OCI-LY7 (cell line): ENCODE measurements around the gene ICAM5. TPM values are rescaled to one million over a fixed set of nuclear protein-coding genes. Genes with fewer than 3 reads are reported as not detected.

Experiments used
- BruUV-seq: library from RNA; stranded (reverse); fragments of 400-500 nt; replicated peaks from 2 replicates; lab custom pipeline; 2021; lab: Mats Ljungman, UMichigan
- CTCF ChIA-PET: fragments of 300-600 bp; sonication (Branson Sonifier 250); formaldehyde crosslinking; loops from one replicate; lab custom pipeline; 2022; ENCODE audit warnings: antibody characterized with exemption; ENCODE audit not compliant: unreplicated experiment; lab: Charles Lee
- POLR2A ChIA-PET: fragments of 300-600 bp; sonication (Branson Sonifier 250); formaldehyde crosslinking; loops from one replicate; lab custom pipeline; 2022; ENCODE audit warnings: antibody characterized with exemption; lab: Charles Lee
- DNase-seq: peaks from one replicate; pipeline ENCODE4 v3.0.0-alpha.2; 2015; ENCODE audit warnings: low spot score
- H2AFZ ChIP-seq: fragments of 200-600 bp; sonication (generic), shearing (Covaris generic); 2 replicates; pipeline ENCODE4 v1.6.1; 2014; ENCODE audit warnings: mild to moderate bottlenecking, antibody characterized with exemption, low read length, moderate library complexity
- H3K27ac ChIP-seq: fragments of 200-600 bp; sonication (generic); 2 replicates; pipeline ENCODE4 v1.5.1; 2014; ENCODE audit warnings: mixed run types, low read depth, mild to moderate bottlenecking, moderate library complexity, low read length, inconsistent platforms; ENCODE audit not compliant: poor library complexity, severe bottlenecking
- H3K36me3 ChIP-seq: fragments of 200-600 bp; sonication (generic); 2 replicates; pipeline ENCODE4 v1.6.1; 2014; ENCODE audit warnings: mild to moderate bottlenecking, antibody characterized with exemption, low read length, moderate library complexity, mixed read lengths; ENCODE audit not compliant: insufficient read depth
- H3K4me1 ChIP-seq: fragments of 200-600 bp; sonication (generic); 2 replicates; pipeline ENCODE4 v1.5.1; 2014; ENCODE audit warnings: mild to moderate bottlenecking, low read length; ENCODE audit not compliant: insufficient read depth, poor library complexity, severe bottlenecking
- H3K4me2 ChIP-seq: fragments of 200-600 bp; sonication (generic); 2 replicates; pipeline ENCODE4 v1.6.1; 2014; ENCODE audit warnings: mild to moderate bottlenecking, low read length
- H3K4me3 ChIP-seq: fragments of 200-600 bp; sonication (generic); 2 replicates; pipeline ENCODE4 v1.5.1; 2014; ENCODE audit warnings: mild to moderate bottlenecking, low read depth, low read length; ENCODE audit not compliant: poor library complexity, severe bottlenecking
- H3K79me2 ChIP-seq: fragments of 200-600 bp; sonication (generic); 2 replicates; pipeline ENCODE4 v1.6.1; 2016; ENCODE audit warnings: low read depth, mild to moderate bottlenecking, low read length, moderate library complexity, mixed read lengths; ENCODE audit not compliant: insufficient read depth
- H3K9me2 ChIP-seq: fragments of 200-600 bp; sonication (generic); 2 replicates; pipeline ENCODE4 v1.6.1; 2016; ENCODE audit warnings: mild to moderate bottlenecking, low read length, mixed read lengths; ENCODE audit not compliant: insufficient read depth
- H3K9me3 ChIP-seq: fragments of 200-600 bp; sonication (generic); 2 replicates; pipeline ENCODE4 v1.6.1; 2014; ENCODE audit warnings: mild to moderate bottlenecking, mixed run types, low read length, mixed read lengths
- H4K20me1 ChIP-seq: fragments of 200-600 bp; sonication (generic); 2 replicates; pipeline ENCODE4 v1.6.1; 2014; ENCODE audit warnings: mild to moderate bottlenecking, antibody characterized with exemption, low read length, moderate library complexity, mixed read lengths; ENCODE audit not compliant: insufficient read depth
- EZH2phosphoT487 ChIP-seq: fragments of 200-600 bp; sonication (generic); IDR thresholded peaks from 2 replicates; pipeline ENCODE4 v1.6.1; 2018; ENCODE audit warnings: low read depth, borderline replicate concordance, mild to moderate bottlenecking, mixed run types, antibody characterized with exemption, low read length, moderate library complexity, mixed read lengths
- intact Hi-C: fragments of 100-400 bp; cut with micrococcal nuclease; formaldehyde crosslinking; loops from one replicate; pipeline ENCODE4 v1.10.0; 2022; ENCODE audit not compliant: unreplicated experiment
- total RNA-seq, 2 experiments: library from RNA; depleted of rRNA in 1 of 2; stranded (reverse); fragments of >200 nt in 1 of 2; shearing (Covaris generic) in 1 of 2; gene quantifications; 2 replicates each; pipeline ENCODE4 v1.2.3, GENCODE V29; 2014 to 2022
- TF ChIP-seq, protein P1 (sequence below): fragments of 200-600 bp; sonication (generic); conservative IDR thresholded peaks from 2 replicates; pipeline ENCODE4 v1.5.1; 2014; ENCODE audit warnings: mild to moderate bottlenecking, antibody characterized with exemption, low read length, moderate library complexity, mixed read lengths

ICAM5 gene
- total RNA-seq, 2 experiments from 2014 or later, result 6.4 to 10.8 TPM

DNA sequence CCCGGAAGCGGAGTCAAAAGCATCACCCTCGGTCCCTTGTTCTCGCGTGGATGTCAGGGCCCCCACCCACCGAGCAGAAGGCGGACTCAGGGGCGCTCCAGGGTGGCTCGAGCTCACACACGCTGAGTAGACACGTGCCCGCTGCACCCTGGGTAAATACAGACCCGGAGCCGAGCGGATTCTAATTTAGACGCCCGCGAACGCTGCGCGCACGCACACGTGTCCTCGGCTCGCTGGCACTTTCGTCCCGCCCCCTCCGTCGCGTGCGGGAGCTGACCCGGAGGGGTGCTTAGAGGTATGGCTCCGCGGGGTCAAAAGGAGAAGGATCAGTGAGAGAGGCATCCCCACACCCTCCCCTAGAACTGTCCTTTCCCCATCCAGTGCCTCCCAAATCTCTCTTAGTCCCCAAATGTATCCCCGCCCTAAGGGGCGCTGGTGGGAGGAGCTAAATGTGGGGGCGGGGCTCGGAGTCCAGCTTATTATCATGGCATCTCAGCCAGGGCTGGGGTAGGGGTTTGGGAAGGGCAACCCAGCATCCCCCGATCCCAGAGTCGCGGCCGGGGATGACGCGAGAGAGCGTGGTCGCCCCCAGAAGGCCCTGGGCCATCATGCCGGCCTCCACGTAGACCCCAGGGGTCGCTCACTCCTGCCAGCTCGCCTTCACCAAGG is 451 bp upstream of the ICAM5 start:
- TF ChIP-seq EZH2phosphoT487, result no peak
- TF ChIP-seq, protein P1, sequence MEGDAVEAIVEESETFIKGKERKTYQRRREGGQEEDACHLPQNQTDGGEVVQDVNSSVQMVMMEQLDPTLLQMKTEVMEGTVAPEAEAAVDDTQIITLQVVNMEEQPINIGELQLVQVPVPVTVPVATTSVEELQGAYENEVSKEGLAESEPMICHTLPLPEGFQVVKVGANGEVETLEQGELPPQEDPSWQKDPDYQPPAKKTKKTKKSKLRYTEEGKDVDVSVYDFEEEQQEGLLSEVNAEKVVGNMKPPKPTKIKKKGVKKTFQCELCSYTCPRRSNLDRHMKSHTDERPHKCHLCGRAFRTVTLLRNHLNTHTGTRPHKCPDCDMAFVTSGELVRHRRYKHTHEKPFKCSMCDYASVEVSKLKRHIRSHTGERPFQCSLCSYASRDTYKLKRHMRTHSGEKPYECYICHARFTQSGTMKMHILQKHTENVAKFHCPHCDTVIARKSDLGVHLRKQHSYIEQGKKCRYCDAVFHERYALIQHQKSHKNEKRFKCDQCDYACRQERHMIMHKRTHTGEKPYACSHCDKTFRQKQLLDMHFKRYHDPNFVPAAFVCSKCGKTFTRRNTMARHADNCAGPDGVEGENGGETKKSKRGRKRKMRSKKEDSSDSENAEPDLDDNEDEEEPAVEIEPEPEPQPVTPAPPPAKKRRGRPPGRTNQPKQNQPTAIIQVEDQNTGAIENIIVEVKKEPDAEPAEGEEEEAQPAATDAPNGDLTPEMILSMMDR, result no peak
- H3K9me3 ChIP-seq, result no peaks in the 10 kb centered on the region
- BruUV-seq, result no TSS peak
- peak overlapping the region; percentile 83 for H3K4me2 ChIP-seq
- peak overlapping the region; percentile 68 for H3K4me3 ChIP-seq
- no peaks in the 10 kb centered on the region for H4K20me1 ChIP-seq
- H3K36me3 ChIP-seq, result peaks cover 11% of the 10 kb centered on the region; the same call in 1 of the 2 replicates
- H3K27ac ChIP-seq, result peak overlapping the region; percentile 56
- peak overlapping the region; percentile 90 for H2AFZ ChIP-seq
- intact Hi-C loops, result no loop called here
- peaks cover 72% of the 10 kb centered on the region for H3K4me1 ChIP-seq
- no peaks in the 10 kb centered on the region for H3K9me2 ChIP-seq
- POLR2A ChIA-PET, result interaction anchor here (0.6 to 1.6 kb wide), 8 partner anchors 9 to 122 kb away, joined by 3 to 13 read pairs (median 4); partner anchors contain the start of gene ICAM1
- CTCF ChIA-PET, result interaction anchor here (0.9 to 1.8 kb wide), 4 partner anchors 17 to 44 kb away, joined by 3 to 5 read pairs (median 4); partner anchors contain the start of gene RAVER1
- peak; percentile 89 for DNase-seq
- no peaks in the 10 kb centered on the region for H3K79me2 ChIP-seq

DNA sequence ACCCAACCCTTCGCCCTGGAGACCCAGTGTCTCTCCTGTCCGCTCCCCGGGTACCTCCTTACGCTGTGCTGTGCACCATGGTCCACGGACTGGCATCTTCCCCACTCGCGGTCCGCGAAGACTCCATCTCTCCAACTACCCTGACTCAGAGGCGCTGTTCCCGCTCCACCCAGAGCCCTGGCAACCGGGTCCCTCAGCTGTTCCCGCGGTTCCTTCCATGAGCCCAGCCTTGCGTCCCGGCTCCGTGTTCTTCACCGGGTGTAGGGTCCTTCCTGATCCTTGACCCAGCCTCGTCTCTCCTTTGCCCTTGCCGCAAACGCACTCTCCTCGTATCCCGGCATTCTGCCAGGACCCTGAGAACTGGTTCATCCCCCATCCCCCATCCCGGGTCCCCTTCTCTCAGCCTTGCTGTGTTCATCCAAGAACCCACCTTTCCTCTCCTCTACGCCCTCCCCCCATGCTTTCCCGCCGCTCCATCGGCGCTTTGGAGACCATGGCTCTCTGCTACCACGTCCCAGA is 664 bp downstream of the ICAM5 start:
- Histone ChIP-seq H3K4me3 (peak overlapping the region; percentile 68), H3K4me1 (peaks cover 73% of the 10 kb centered on the region)
- POLR2A ChIA-PET, result interaction anchor here (0.8 kb wide), 1 partner anchor 121 kb away, joined by 5 read pairs; no protein-coding TSS in a partner anchor

More for the DNA sequence above, 664 bp downstream of the ICAM5 start:
- no peak for TF ChIP-seq EZH2phosphoT487
- TF ChIP-seq, protein P1, result no peak
- Histone ChIP-seq H3K36me3 (peaks cover 7% of the 10 kb centered on the region; the same call in 1 of the 2 replicates), H3K9me2 (no peaks in the 10 kb centered on the region), H3K9me3 (no peaks in the 10 kb centered on the region), H3K79me2 (no peaks in the 10 kb centered on the region), H4K20me1 (no peaks in the 10 kb centered on the region), H3K4me2 (peak overlapping the region; percentile 83), H3K27ac (no peak overlapping the region), H2AFZ (no peak overlapping the region)
- CTCF ChIA-PET, result no interaction called here
- intact Hi-C loops, result no loop called here
- BruUV-seq, result no TSS peak
- DNase-seq, result no peak
